GM19395 (cell line): ENCODE measurements around the gene RAVER2.
A peak's percentile ranks its signal among the peaks of the same experiment; 100 is the strongest.

Experiments used
- ATAC-seq: cut with Tn5 transposase; IDR thresholded peaks from one replicate; pipeline ENCODE4 v1.9.1; 2021; ENCODE audit warnings: mild to moderate bottlenecking, moderate library complexity; ENCODE audit not compliant: unreplicated experiment

The RAVER2 gene

GRCh38 chr1:64875101-64875500, 130.2 kb downstream of the RAVER2 start:
- ATAC-seq: no peak

GRCh38 chr1:64875606-64876005, 130.7 kb downstream of the RAVER2 start:
- no peak for ATAC-seq

- ATAC-seq: no peak
Observed at GRCh38 chr1:64877151-64877550, 132.3 kb downstream of the RAVER2 start.

- no peak for ATAC-seq
Observed at GRCh38 chr1:64877598-64877997, 132.7 kb downstream of the RAVER2 start.

- no peak for ATAC-seq
Observed at GRCh38 chr1:64878090-64878489, 133.2 kb downstream of the RAVER2 start.

- no peak for ATAC-seq
Observed at GRCh38 chr1:64878931-64879611, 134.2 kb downstream of the RAVER2 start.

GRCh38 chr1:64880449-64880848, 135.6 kb downstream of the RAVER2 start:
- no peak for ATAC-seq

- peak; percentile 37 for ATAC-seq
Observed at GRCh38 chr1:64881281-64881680, 136.4 kb downstream of the RAVER2 start.
